Upper lobe of left lung (tissue), 6 donors: ENCODE measurements around the gene CATSPER3. TPM values are rescaled to one million over a fixed set of nuclear protein-coding genes. Genes with fewer than 3 reads are reported as not detected.

ENCODE experiments used
- ATAC-seq, 2 donors: fragments of 200-7000 bp; cut with Tn5 transposase; one replicate each; pipeline ENCODE4 v1.9.1; 2022; ENCODE audit warnings: mild to moderate bottlenecking in 2 of 2, moderate library complexity in 2 of 2; ENCODE audit not compliant: low FRiP score in 2 of 2
- DNase-seq, 2 donors: peaks; one replicate each; pipeline ENCODE4 v3.0.0-alpha.2; 2019 to 2020
- H3K27ac ChIP-seq, 4 donors: fragments of 200-600 bp; sonication (generic); one replicate each; pipeline ENCODE4 v1.5.1; 2016 to 2019
- H3K27me3 ChIP-seq, 4 donors: fragments of 200-600 bp; sonication (generic); one replicate each; pipeline ENCODE4 v1.5.1; 2017 to 2019
- H3K36me3 ChIP-seq, 4 donors: fragments of 200-600 bp; sonication (generic); one replicate each; pipeline ENCODE4 v1.5.1; 2016 to 2019
- H3K4me1 ChIP-seq, 4 donors: fragments of 200-600 bp; sonication (generic); one replicate each; pipeline ENCODE4 v1.5.1; 2018 to 2019
- H3K4me3 ChIP-seq, 4 donors: fragments of 200-600 bp; sonication (generic); one replicate each; pipeline ENCODE4 v1.5.1; 2017 to 2019; ENCODE audit warnings: mild to moderate bottlenecking in 2 of 4, moderate library complexity in 1 of 4
- H3K9me3 ChIP-seq, 4 donors: fragments of 200-600 bp; sonication (generic); one replicate each; pipeline ENCODE4 v1.5.1; 2018 to 2019
- CTCF ChIP-seq, 6 experiments: fragments of 450-650 bp in 4 of 6; fragments of 200-600 bp in 2 of 6; sonication (generic) in 2 of 6; IDR thresholded peaks; one replicate each; pipeline ENCODE4 v1.5.1; 2016 to 2019; ENCODE audit warnings: antibody characterized with exemption in 6 of 6
- EP300 ChIP-seq, 4 donors: sonication (generic); formaldehyde crosslinking; IDR thresholded peaks; one replicate each; pipeline ENCODE4 v1.5.1; 2017; ENCODE audit warnings: antibody characterized with exemption in 4 of 4, control low read depth in 2 of 4
- POLR2A ChIP-seq, 4 donors: fragments of 450-650 bp; IDR thresholded peaks; one replicate each; pipeline ENCODE4 v1.5.1; 2016 to 2017; ENCODE audit warnings: antibody characterized with exemption in 4 of 4, mild to moderate bottlenecking in 2 of 4
- POLR2AphosphoS5 ChIP-seq, 2 donors: sonication (generic); formaldehyde crosslinking; IDR thresholded peaks; one replicate each; pipeline ENCODE4 v1.5.1; 2017; ENCODE audit warnings: antibody characterized with exemption in 2 of 2
- WGBS, 2 donors: methylation state at CpG; one replicate each; pipeline ENCODE4 v1.1.5; 2017 to 2018; 5-methylcytosine and 5-hydroxymethylcytosine counted together
- total RNA-seq, 6 donors: library from RNA; depleted of rRNA in 4 of 6; stranded (reverse); fragments of >200 nt in 4 of 6; gene quantifications; one replicate each; pipeline versions ENCODE4 v1.1.0 to v1.2.1, GENCODE V29; 2016 to 2021
- donor health status: DM: no; HTN: no; CAD: no; lungs with moderate emphysema.
- donor health status: DM: no; HTN: yes; CAD: no; lungs with severe emphysema.

Gene CATSPER3
- total RNA-seq, 6 donors from 2014 or later = 0.67 to 1.7 TPM; not detected in 4

- Histone ChIP-seq H3K4me3 (no peak overlapping the region), H3K36me3 (no peaks in the 10 kb centered on the region)
Observed at GRCh38 chr5:135020111-135020895, 52.6 kb downstream of the CATSPER3 start.

GRCh38 chr5:135024956-135025729, 57.4 kb downstream of the CATSPER3 start:
- Histone ChIP-seq H3K27ac (no peak overlapping the region), H3K27me3 (peaks cover 0 to 35% (median 28%) of the 10 kb centered on the region in 4 donors), H3K36me3 (no peaks in the 10 kb centered on the region), H3K9me3 (no peaks in the 10 kb centered on the region), H3K4me3 (no peak overlapping the region), H3K4me1 (peaks cover 0 to 23% (median 0%) of the 10 kb centered on the region in 4 donors)
- no peak for DNase-seq
- no peak for ATAC-seq
- WGBS, 2 donors = 88 to 90% methylated on average over 11 of the region's 11 CpGs
- TF ChIP-seq POLR2AphosphoS5 (IDR thresholded peaks at IDR 0.05) = no peak

More at GRCh38 chr5:135020111-135020895, 52.6 kb downstream of the CATSPER3 start:
- no peaks in the 10 kb centered on the region for H3K27me3 ChIP-seq
- ATAC-seq (no peak), DNase-seq (no peak)
- H3K4me1 ChIP-seq = no peaks in the 10 kb centered on the region
- 86% methylated on average over 16 of the region's 16 CpGs for WGBS, 2 donors
- no peak overlapping the region for H3K27ac ChIP-seq
- TF ChIP-seq EP300 (IDR thresholded peaks at IDR 0.05) (no peak), POLR2AphosphoS5 (IDR thresholded peaks at IDR 0.05) (no peak), POLR2A (IDR thresholded peaks at IDR 0.05) (no peak), CTCF (IDR thresholded peaks at IDR 0.05) (no peak)
- H3K9me3 ChIP-seq = no peaks in the 10 kb centered on the region

GRCh38 chr5:135025730-135026644, 58.3 kb downstream of the CATSPER3 start:
- ATAC-seq (no peak), DNase-seq (no peak)
- H3K9me3 ChIP-seq = no peaks in the 10 kb centered on the region
- no peak overlapping the region for H3K27ac ChIP-seq
- no peak overlapping the region for H3K4me3 ChIP-seq
- peaks cover 5 to 31% (median 8%) of the 10 kb centered on the region in 4 donors for H3K4me1 ChIP-seq
- no peak for TF ChIP-seq EP300 (IDR thresholded peaks at IDR 0.05)
- no peak for TF ChIP-seq CTCF (IDR thresholded peaks at IDR 0.05)
- TF ChIP-seq POLR2A (IDR thresholded peaks at IDR 0.05) = no peak
- TF ChIP-seq POLR2AphosphoS5 (IDR thresholded peaks at IDR 0.05) = no peak
- 82 to 94% methylated on average over 13 to 15 of the region's 15 CpGs for WGBS, 2 donors
- no peaks in the 10 kb centered on the region for H3K36me3 ChIP-seq
- peaks cover 0 to 44% (median 33%) of the 10 kb centered on the region in 4 donors for H3K27me3 ChIP-seq

- Histone ChIP-seq H3K27ac (no peak overlapping the region), H3K36me3 (no peaks in the 10 kb centered on the region), H3K4me3 (no peak overlapping the region), H3K9me3 (no peaks in the 10 kb centered on the region), H3K27me3 (peaks cover 0 to 51% (median 40%) of the 10 kb centered on the region in 4 donors), H3K4me1 (peaks cover 12 to 37% (median 14%) of the 10 kb centered on the region in 4 donors)
- DNase-seq (peak in 1 of 2 donors; percentile 55), ATAC-seq (no peak)
- WGBS, 2 donors = 63 to 72% methylated on average over 12 of the region's 12 CpGs
- TF ChIP-seq EP300 (IDR thresholded peaks at IDR 0.05) = no peak
- no peak for TF ChIP-seq POLR2AphosphoS5 (IDR thresholded peaks at IDR 0.05)
- TF ChIP-seq POLR2A (IDR thresholded peaks at IDR 0.05) = no peak
- no peak for TF ChIP-seq CTCF (IDR thresholded peaks at IDR 0.05)
Observed at GRCh38 chr5:135026645-135027265, 59.0 kb downstream of the CATSPER3 start.
